ENCODE results near the gene NRXN3.

The NRXN3 gene

GRCh38 chr14:78170203-78170602, at the start of gene NRXN3:
Gene NRXN3, plus strand, starts transcription at chr14:78170373. Its CDS starts 72,721 bp downstream, at chr14:78243094.
- peak; percentile 83 for DNase-seq (ENCODE audit: low spot score)

- no peak for DNase-seq (ENCODE audit: low spot score)
Measured at GRCh38 chr14:78122436-78122835, 47.7 kb upstream of the NRXN3 start.

- no peak for DNase-seq (ENCODE audit: low spot score)
Measured at GRCh38 chr14:78123650-78124253, 46.4 kb upstream of the NRXN3 start.

GRCh38 chr14:78127961-78128360, 42.2 kb upstream of the NRXN3 start:
- DNase-seq (ENCODE audit: low spot score): no peak

GRCh38 chr14:78129375-78129774, 40.8 kb upstream of the NRXN3 start:
- DNase-seq (ENCODE audit: low spot score): no peak

- DNase-seq (ENCODE audit: low spot score): no peak
Measured at GRCh38 chr14:78130356-78130755, 39.8 kb upstream of the NRXN3 start.

- no peak for DNase-seq (ENCODE audit: low spot score)
Measured at GRCh38 chr14:78131201-78131600, 39.0 kb upstream of the NRXN3 start.

- DNase-seq (ENCODE audit: low spot score): no peak
Measured at GRCh38 chr14:78131616-78132015, 38.6 kb upstream of the NRXN3 start.

GRCh38 chr14:78135450-78135891, 34.7 kb upstream of the NRXN3 start:
- DNase-seq (ENCODE audit: low spot score): no peak

GRCh38 chr14:78136695-78137094, 33.5 kb upstream of the NRXN3 start:
- DNase-seq (ENCODE audit: low spot score): no peak

- DNase-seq (ENCODE audit: low spot score): no peak
Measured at GRCh38 chr14:78141590-78141989, 28.6 kb upstream of the NRXN3 start.

- no peak for DNase-seq (ENCODE audit: low spot score)
Measured at GRCh38 chr14:78142998-78143397, 27.2 kb upstream of the NRXN3 start.

GRCh38 chr14:78143489-78144145, 26.6 kb upstream of the NRXN3 start:
- DNase-seq (ENCODE audit: low spot score): no peak

- no peak for DNase-seq (ENCODE audit: low spot score)
Measured at GRCh38 chr14:78152201-78153063, 17.7 kb upstream of the NRXN3 start.

- DNase-seq (ENCODE audit: low spot score): no peak
Measured at GRCh38 chr14:78153064-78153341, 17.2 kb upstream of the NRXN3 start.

- peak; percentile 26 for DNase-seq (ENCODE audit: low spot score)
Measured at GRCh38 chr14:78154827-78155226, 15.3 kb upstream of the NRXN3 start.

- DNase-seq (ENCODE audit: low spot score): no peak
Measured at GRCh38 chr14:78156196-78156595, 14.0 kb upstream of the NRXN3 start.

GRCh38 chr14:78157494-78158437, 12.4 kb upstream of the NRXN3 start:
- DNase-seq (ENCODE audit: low spot score): peak; percentile 57

- DNase-seq (ENCODE audit: low spot score): no peak
Measured at GRCh38 chr14:78162202-78162601, 8.0 kb upstream of the NRXN3 start.

GRCh38 chr14:78164226-78164853, 5.8 kb upstream of the NRXN3 start:
- peak; percentile 77 for DNase-seq (ENCODE audit: low spot score)

GRCh38 chr14:78172428-78172827, 2.3 kb downstream of the NRXN3 start:
- DNase-seq (ENCODE audit: low spot score): no peak
